Neural cell (in vitro differentiated cells): ENCODE results near the gene SETD6. TPM values are rescaled to one million over a fixed set of nuclear protein-coding genes. Genes with fewer than 3 reads are reported as not detected.

Source experiments
- H2AFZ ChIP-seq: fragments of 200-600, 300-800 bp; sonication (generic), shearing (Covaris generic); 2 replicates; pipeline ENCODE4 v1.6.0; 2014; ENCODE audit warnings: low read depth, mild to moderate bottlenecking, antibody characterized with exemption, low read length, moderate library complexity
- H3F3A ChIP-seq: fragments of 200-600 bp; shearing (Covaris generic); 2 replicates; pipeline ENCODE4 v1.6.1; 2016; ENCODE audit warnings: mild to moderate bottlenecking, moderate library complexity, mixed read lengths, antibody characterized with exemption, low read length; ENCODE audit not compliant: insufficient read depth, poor library complexity, severe bottlenecking
- H3K27ac ChIP-seq: fragments of 200-600, 300-800 bp; sonication (generic), shearing (Covaris generic); 2 replicates; pipeline ENCODE4 v1.5.1; 2014; ENCODE audit warnings: mild to moderate bottlenecking, low read length, moderate library complexity
- H3K27me3 ChIP-seq: fragments of 300-800, 200-600 bp; sonication (generic), shearing (Covaris generic); 2 replicates; pipeline ENCODE4 v1.6.0; 2014; ENCODE audit warnings: mild to moderate bottlenecking, low read depth, low read length, moderate library complexity; ENCODE audit not compliant: insufficient read depth
- H3K36me3 ChIP-seq: fragments of 300-800, 200-600 bp; sonication (generic), shearing (Covaris generic); 2 replicates; pipeline ENCODE4 v1.5.1; 2014; ENCODE audit warnings: mild to moderate bottlenecking, antibody characterized with exemption, low read length, moderate library complexity; ENCODE audit not compliant: insufficient read depth
- H3K4me2 ChIP-seq: fragments of 300-800, 200-600 bp; sonication (generic), shearing (Covaris generic); 2 replicates; pipeline ENCODE4 v1.6.0; 2014; ENCODE audit warnings: mild to moderate bottlenecking, low read length
- H3K4me3 ChIP-seq: fragments of 300-800, 200-600 bp; sonication (generic), shearing (Covaris generic); 2 replicates; pipeline ENCODE4 v1.5.1; 2014; ENCODE audit warnings: mild to moderate bottlenecking, low read length, moderate library complexity
- H3K79me2 ChIP-seq: fragments of 200-600 bp; shearing (Covaris generic); replicated peaks from 2 replicates; pipeline ENCODE4 v1.6.0; 2014; ENCODE audit warnings: mild to moderate bottlenecking, low read length, moderate library complexity; ENCODE audit not compliant: insufficient read depth
- H3K9ac ChIP-seq: fragments of 300-800, 200-600 bp; sonication (generic), shearing (Covaris generic); 2 replicates; pipeline ENCODE4 v1.6.1; 2016; ENCODE audit warnings: mild to moderate bottlenecking, low read length, mixed read lengths
- H3K9me2 ChIP-seq: fragments of 200-600 bp; shearing (Covaris generic); 2 replicates; pipeline ENCODE4 v1.6.1; 2016; ENCODE audit warnings: mild to moderate bottlenecking, low read length, mixed read lengths; ENCODE audit not compliant: insufficient read depth
- H3K9me3 ChIP-seq: fragments of 200-600, 300-800 bp; sonication (generic), shearing (Covaris generic); 2 replicates; pipeline ENCODE4 v1.6.1; 2016; ENCODE audit warnings: mild to moderate bottlenecking, mixed run types, low read length, moderate library complexity, mixed read lengths
- H4K20me1 ChIP-seq: fragments of 200-600 bp; shearing (Covaris generic); 2 replicates; pipeline ENCODE4 v1.6.1; 2016; ENCODE audit warnings: mild to moderate bottlenecking, mixed run types; ENCODE audit not compliant: insufficient read depth
- CTCF ChIP-seq: fragments of 450-650 bp; IDR thresholded peaks from 2 replicates; pipeline ENCODE4 v1.5.1; 2014; ENCODE audit warnings: antibody characterized with exemption, mild to moderate bottlenecking, moderate library complexity; ENCODE audit not compliant: poor library complexity, severe bottlenecking
- EP300 ChIP-seq: fragments of 450-650 bp; conservative IDR thresholded peaks from 2 replicates; pipeline ENCODE4 v1.6.1; 2014; ENCODE audit warnings: antibody characterized with exemption, mild to moderate bottlenecking, moderate library complexity; ENCODE audit not compliant: poor library complexity, severe bottlenecking
- EZH2 ChIP-seq: fragments of 200-600, 300-800 bp; shearing (Covaris generic), sonication (generic); IDR thresholded peaks from 2 replicates; pipeline ENCODE4 v1.6.1; 2014; ENCODE audit warnings: antibody characterized with exemption, low read length, borderline replicate concordance, mild to moderate bottlenecking; ENCODE audit not compliant: insufficient read depth, poor library complexity, severe bottlenecking
- MXI1 ChIP-seq: fragments of 450-650 bp; conservative IDR thresholded peaks from 2 replicates; pipeline ENCODE4 v1.6.1; 2014; ENCODE audit warnings: antibody characterized with exemption, mild to moderate bottlenecking; ENCODE audit not compliant: poor library complexity, severe bottlenecking
- POLR2AphosphoS5 ChIP-seq: IDR thresholded peaks from 2 replicates; pipeline ENCODE4 v1.6.1; 2012
- RAD21 ChIP-seq: fragments of 450-650 bp; conservative IDR thresholded peaks from 2 replicates; pipeline ENCODE4 v1.6.1; 2014; ENCODE audit warnings: antibody characterized with exemption, mild to moderate bottlenecking, moderate library complexity
- SMC3 ChIP-seq: fragments of 450-650 bp; conservative IDR thresholded peaks from 2 replicates; pipeline ENCODE4 v1.6.1; 2014; ENCODE audit warnings: antibody characterized with exemption, mild to moderate bottlenecking, moderate library complexity; ENCODE audit not compliant: poor library complexity
- TAF1 ChIP-seq: IDR thresholded peaks from 2 replicates; pipeline ENCODE4 v1.6.1; 2012; ENCODE audit warnings: low read depth
- polyA plus RNA-seq: library from polyadenylated mRNA; depleted of rRNA; stranded (reverse); fragments of >200 nt; gene quantifications from 2 replicates; pipeline ENCODE4 v1.2.3, GENCODE V29; 2014
- TF ChIP-seq, protein P1 (sequence below): IDR thresholded peaks from 2 replicates; pipeline ENCODE4 v1.6.1; 2012; ENCODE audit warnings: borderline replicate concordance

Gene SETD6
- polyA plus RNA-seq, 1 donor from 2014 or later, result 61.2 TPM

DNA sequence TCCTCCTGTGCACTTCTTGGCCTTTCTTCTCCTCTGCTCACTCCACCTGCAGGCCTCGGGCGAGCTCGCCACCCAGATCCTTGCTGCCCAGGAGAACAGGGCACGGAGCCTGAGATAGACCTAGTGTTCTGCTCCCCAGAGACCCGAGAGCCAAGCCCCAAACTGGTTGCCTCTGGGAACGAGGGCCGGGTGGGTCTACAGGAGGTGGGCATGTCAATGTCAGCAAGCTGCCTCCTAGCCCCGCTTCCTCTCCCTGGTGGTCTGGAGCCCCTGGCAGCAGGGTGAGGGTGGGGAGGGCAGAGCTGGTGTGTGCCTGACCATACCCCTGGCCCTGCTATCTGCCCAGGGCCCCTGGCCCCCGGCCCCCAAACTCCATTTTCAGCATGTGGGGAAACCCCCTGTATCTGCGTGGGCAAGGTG is 16.2 kb upstream of the SETD6 start:
- Histone ChIP-seq H3K79me2 (peaks cover 41% of the 10 kb centered on the region), H3K27ac (peak overlapping the region; percentile 100), H3K9me2 (no peaks in the 10 kb centered on the region), H3K4me3 (peak overlapping the region; percentile 76), H4K20me1 (peaks cover 4% of the 10 kb centered on the region), H3K9ac (peak overlapping the region; percentile 90), H3F3A (peaks cover 21% of the 10 kb centered on the region), H3K4me2 (peak overlapping the region; percentile 77), H3K9me3 (no peaks in the 10 kb centered on the region), H3K27me3 (no peaks in the 10 kb centered on the region), H2AFZ (no peak overlapping the region), H3K36me3 (no peaks in the 10 kb centered on the region)
- TF ChIP-seq, protein P1, sequence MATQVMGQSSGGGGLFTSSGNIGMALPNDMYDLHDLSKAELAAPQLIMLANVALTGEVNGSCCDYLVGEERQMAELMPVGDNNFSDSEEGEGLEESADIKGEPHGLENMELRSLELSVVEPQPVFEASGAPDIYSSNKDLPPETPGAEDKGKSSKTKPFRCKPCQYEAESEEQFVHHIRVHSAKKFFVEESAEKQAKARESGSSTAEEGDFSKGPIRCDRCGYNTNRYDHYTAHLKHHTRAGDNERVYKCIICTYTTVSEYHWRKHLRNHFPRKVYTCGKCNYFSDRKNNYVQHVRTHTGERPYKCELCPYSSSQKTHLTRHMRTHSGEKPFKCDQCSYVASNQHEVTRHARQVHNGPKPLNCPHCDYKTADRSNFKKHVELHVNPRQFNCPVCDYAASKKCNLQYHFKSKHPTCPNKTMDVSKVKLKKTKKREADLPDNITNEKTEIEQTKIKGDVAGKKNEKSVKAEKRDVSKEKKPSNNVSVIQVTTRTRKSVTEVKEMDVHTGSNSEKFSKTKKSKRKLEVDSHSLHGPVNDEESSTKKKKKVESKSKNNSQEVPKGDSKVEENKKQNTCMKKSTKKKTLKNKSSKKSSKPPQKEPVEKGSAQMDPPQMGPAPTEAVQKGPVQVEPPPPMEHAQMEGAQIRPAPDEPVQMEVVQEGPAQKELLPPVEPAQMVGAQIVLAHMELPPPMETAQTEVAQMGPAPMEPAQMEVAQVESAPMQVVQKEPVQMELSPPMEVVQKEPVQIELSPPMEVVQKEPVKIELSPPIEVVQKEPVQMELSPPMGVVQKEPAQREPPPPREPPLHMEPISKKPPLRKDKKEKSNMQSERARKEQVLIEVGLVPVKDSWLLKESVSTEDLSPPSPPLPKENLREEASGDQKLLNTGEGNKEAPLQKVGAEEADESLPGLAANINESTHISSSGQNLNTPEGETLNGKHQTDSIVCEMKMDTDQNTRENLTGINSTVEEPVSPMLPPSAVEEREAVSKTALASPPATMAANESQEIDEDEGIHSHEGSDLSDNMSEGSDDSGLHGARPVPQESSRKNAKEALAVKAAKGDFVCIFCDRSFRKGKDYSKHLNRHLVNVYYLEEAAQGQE, result no peak
- TF ChIP-seq MXI1 (no peak), CTCF (no peak), EP300 (no peak), EZH2 (no peak), RAD21 (no peak), SMC3 (no peak), POLR2AphosphoS5 (no peak), TAF1 (no peak)

DNA sequence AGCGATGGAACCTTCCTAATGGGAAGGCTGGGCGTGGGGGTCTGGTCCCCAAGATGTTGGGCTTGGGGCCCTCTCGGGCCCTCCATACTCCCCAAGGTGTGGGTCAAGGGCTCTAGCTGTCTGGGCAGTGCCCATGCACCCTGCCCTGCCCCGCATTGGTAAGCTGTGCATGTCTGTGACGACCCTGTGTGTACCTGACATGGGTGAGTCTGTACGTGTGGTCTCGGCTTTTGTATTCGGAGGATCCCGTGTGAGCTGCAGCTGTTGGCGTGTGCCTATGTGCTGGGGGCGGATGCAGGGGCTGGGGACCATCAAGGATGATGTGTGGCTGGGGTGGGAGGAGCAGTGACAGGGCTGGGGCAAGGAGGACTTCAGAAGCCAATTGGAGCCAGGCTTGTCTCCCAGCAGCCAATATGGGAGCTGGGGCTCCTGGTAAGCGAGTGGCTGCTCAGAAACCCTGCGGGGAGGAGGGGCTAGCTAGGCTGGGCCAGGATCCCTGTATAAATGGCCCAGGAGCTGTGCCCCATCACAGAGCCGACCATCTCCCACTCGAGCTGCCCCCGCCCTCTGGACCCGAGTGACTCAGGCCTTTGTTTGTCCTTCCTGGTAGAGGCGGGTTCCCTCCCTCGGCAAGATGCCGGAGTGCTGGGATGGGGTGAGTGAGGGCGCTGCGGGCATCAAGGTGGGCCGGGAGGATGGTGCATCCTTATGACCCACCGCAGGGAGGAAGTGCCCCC is 15.5 kb upstream of the SETD6 start, which contains the start of gene NDRG4:
Gene NDRG4 (plus strand): TSS at position 529 of the 737 bp plus-strand sequence. CDS start 106 bp downstream, at position 635.
- Histone ChIP-seq H3K4me3 (peak within 1 kb of the TSS; percentile 76), H3K27me3 (no peaks in the 10 kb centered on the region), H3K27ac (peak within 1 kb of the TSS; percentile 100), H2AFZ (peak within 1 kb of the TSS; percentile 48), H4K20me1 (peaks cover 4% of the 10 kb centered on the region), H3K9ac (peak within 1 kb of the TSS; percentile 97), H3K9me2 (no peaks in the 10 kb centered on the region), H3K9me3 (no peaks in the 10 kb centered on the region), H3F3A (peaks cover 16% of the 10 kb centered on the region), H3K4me2 (peak within 1 kb of the TSS; percentile 77), H3K79me2 (peaks cover 41% of the 10 kb centered on the region), H3K36me3 (no peaks in the 10 kb centered on the region)
- TF ChIP-seq RAD21 (no peak), POLR2AphosphoS5 (peak; percentile 99), EP300 (peak; percentile 33), MXI1 (peak; percentile 36), TAF1 (peak; percentile 97), CTCF (no peak), EZH2 (no peak), SMC3 (no peak)
- TF ChIP-seq, protein P1, result peak; percentile 90
